ENCODE results near the gene PLXNC1. TPM values are rescaled to one million over a fixed set of nuclear protein-coding genes. Genes with fewer than 3 reads are reported as not detected.

The PLXNC1 gene
- total and polyA plus RNA-seq, 2 donors (not counting 1 experiment from before 2014, with no cell fraction given) = 15.1 to 86.9 TPM

- TF ChIP-seq, protein P1, sequence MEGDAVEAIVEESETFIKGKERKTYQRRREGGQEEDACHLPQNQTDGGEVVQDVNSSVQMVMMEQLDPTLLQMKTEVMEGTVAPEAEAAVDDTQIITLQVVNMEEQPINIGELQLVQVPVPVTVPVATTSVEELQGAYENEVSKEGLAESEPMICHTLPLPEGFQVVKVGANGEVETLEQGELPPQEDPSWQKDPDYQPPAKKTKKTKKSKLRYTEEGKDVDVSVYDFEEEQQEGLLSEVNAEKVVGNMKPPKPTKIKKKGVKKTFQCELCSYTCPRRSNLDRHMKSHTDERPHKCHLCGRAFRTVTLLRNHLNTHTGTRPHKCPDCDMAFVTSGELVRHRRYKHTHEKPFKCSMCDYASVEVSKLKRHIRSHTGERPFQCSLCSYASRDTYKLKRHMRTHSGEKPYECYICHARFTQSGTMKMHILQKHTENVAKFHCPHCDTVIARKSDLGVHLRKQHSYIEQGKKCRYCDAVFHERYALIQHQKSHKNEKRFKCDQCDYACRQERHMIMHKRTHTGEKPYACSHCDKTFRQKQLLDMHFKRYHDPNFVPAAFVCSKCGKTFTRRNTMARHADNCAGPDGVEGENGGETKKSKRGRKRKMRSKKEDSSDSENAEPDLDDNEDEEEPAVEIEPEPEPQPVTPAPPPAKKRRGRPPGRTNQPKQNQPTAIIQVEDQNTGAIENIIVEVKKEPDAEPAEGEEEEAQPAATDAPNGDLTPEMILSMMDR (conservative IDR thresholded peaks at IDR 0.05 in 1 of 2, IDR thresholded peaks at IDR 0.05 in 1 of 2; ENCODE audit: low read depth in 1 of 2, low read length in 2 of 2) = no peak
- TF ChIP-seq EZH2 (IDR thresholded peaks at IDR 0.05; ENCODE audit: low read length, missing control alignments) = no peak
- Histone ChIP-seq H3K9me3 (ENCODE audit: control insufficient read depth, insufficient read depth, low read depth, low read length) (no peaks in the 10 kb centered on the region), H3K27me3 (ENCODE audit: control insufficient read depth, insufficient read depth, low read length) (peaks cover 7% of the 10 kb centered on the region), H3K4me1 (ENCODE audit: control insufficient read depth, extremely low read depth, insufficient read depth, low read length) (no peaks in the 10 kb centered on the region), H3K79me2 (ENCODE audit: control insufficient read depth, insufficient read depth, low read length) (no peaks in the 10 kb centered on the region), H4K20me1 (ENCODE audit: control insufficient read depth, extremely low read depth, insufficient read depth, low read length) (no peaks in the 10 kb centered on the region), H2AFZ (ENCODE audit: low read length) (no peak overlapping the region), H3K4me3 (replicated peaks in 1 of 4; ENCODE audit: control extremely low read depth in 1 of 4, insufficient read depth in 1 of 4, low read depth in 3 of 4, low read length in 4 of 4) (no peak overlapping the region), H3K27ac (ENCODE audit: insufficient read depth, low read length) (no peak overlapping the region), H3K36me3 (ENCODE audit: control insufficient read depth, insufficient read depth, low read length) (no peaks in the 10 kb centered on the region), H3K9ac (ENCODE audit: insufficient read depth, low read length) (no peak overlapping the region), H3K4me2 (ENCODE audit: extremely low read depth, insufficient read depth, low read length) (no peak overlapping the region)
- DNase-seq (ENCODE audit: low read depth in 2 of 2) = no peak
Measured at GRCh38 chr12:94182986-94183707, 34.8 kb downstream of the PLXNC1 start.

DNA sequence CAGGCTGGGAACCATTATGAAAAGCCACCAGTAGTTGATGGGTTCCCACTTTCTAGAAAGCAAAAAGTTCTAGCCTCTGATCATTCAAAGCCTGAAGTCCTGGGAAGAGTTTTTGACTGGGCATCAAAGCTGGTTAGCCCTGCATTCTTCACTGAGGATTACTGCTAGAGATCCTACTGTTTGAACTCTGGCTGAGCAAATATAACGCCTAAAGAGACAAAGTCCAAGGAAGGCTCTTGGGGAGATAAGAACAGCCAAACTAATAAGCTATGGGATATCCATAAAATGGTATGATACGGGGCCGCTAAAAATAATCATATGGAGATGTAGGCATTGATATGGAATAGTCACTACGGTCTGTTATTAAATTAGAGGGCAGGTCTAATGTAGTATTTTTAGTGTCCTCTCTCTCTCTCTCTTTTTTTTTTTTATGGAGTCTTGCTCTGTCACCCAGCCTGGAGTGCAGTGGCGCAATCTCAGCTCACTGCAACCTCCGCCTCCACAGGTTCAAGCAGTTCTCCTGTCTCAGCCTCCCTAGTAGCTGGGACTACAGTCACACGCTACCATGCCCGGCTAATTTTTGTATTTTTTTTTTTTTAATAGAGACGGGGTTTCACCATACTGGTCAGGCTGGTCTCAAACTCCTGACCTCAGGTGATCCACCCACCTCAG, 35.5 kb downstream of the PLXNC1 start:
- no peak overlapping the region for H2AFZ ChIP-seq (ENCODE audit: low read length)
- H3K27ac ChIP-seq (ENCODE audit: insufficient read depth, low read length) = no peak overlapping the region
- no peak for DNase-seq (ENCODE audit: low read depth in 2 of 2)
- H3K9ac ChIP-seq (ENCODE audit: insufficient read depth, low read length) = no peak overlapping the region
- H3K4me3 ChIP-seq (replicated peaks in 1 of 4; ENCODE audit: control extremely low read depth in 1 of 4, insufficient read depth in 1 of 4, low read depth in 3 of 4, low read length in 4 of 4) = no peak overlapping the region
- no peaks in the 10 kb centered on the region for H4K20me1 ChIP-seq (ENCODE audit: control insufficient read depth, extremely low read depth, insufficient read depth, low read length)
- no peaks in the 10 kb centered on the region for H3K4me1 ChIP-seq (ENCODE audit: control insufficient read depth, extremely low read depth, insufficient read depth, low read length)
- no peaks in the 10 kb centered on the region for H3K9me3 ChIP-seq (ENCODE audit: control insufficient read depth, insufficient read depth, low read depth, low read length)
- no peaks in the 10 kb centered on the region for H3K36me3 ChIP-seq (ENCODE audit: control insufficient read depth, insufficient read depth, low read length)
- H3K4me2 ChIP-seq (ENCODE audit: extremely low read depth, insufficient read depth, low read length) = no peak overlapping the region
- peaks cover 7% of the 10 kb centered on the region for H3K27me3 ChIP-seq (ENCODE audit: control insufficient read depth, insufficient read depth, low read length)
- no peak for TF ChIP-seq EZH2 (IDR thresholded peaks at IDR 0.05; ENCODE audit: low read length, missing control alignments)
- TF ChIP-seq, protein P1 (conservative IDR thresholded peaks at IDR 0.05 in 1 of 2, IDR thresholded peaks at IDR 0.05 in 1 of 2; ENCODE audit: low read depth in 1 of 2, low read length in 2 of 2) = no peak
- H3K79me2 ChIP-seq (ENCODE audit: control insufficient read depth, insufficient read depth, low read length) = no peaks in the 10 kb centered on the region

DNA sequence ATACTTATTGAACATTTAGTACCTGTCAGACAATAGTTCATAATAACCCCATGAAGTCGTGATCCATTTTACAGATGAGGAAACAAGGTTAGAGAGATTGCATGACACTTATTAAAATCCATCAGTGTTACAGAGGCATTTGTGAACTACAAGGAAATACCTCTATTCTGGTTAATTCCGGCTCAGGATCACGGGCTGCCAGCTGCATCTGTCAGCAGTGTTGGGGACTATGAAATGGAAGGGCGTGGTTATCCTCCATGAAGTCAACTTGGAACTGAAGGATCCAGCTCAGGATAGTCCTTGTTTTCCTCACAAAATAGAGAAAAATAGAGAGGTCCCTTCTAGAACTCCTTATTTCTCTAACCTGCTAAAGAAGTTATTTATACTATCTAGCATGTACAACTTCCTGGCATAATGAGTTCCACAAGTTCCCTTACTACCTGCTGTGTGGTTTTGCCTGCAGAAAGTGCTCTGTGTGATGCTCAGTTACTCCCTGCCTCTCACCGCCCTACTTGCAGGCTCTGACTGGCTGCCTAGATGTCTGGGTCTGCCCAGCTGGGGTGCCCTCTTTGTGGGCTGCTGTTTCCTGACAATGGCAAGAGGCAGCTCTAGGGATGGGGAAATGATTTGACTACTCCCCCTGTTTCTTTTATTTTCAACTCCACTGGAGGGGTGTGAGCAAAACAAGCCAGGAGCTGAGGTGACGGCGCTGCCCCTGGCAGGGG, 36.8 kb downstream of the PLXNC1 start:
- no peaks in the 10 kb centered on the region for H4K20me1 ChIP-seq (ENCODE audit: control insufficient read depth, extremely low read depth, insufficient read depth, low read length)
- no peaks in the 10 kb centered on the region for H3K79me2 ChIP-seq (ENCODE audit: control insufficient read depth, insufficient read depth, low read length)
- H2AFZ ChIP-seq (ENCODE audit: low read length) = no peak overlapping the region
- no peak overlapping the region for H3K4me2 ChIP-seq (ENCODE audit: extremely low read depth, insufficient read depth, low read length)
- no peak for DNase-seq (ENCODE audit: low read depth in 2 of 2)
- H3K4me3 ChIP-seq (replicated peaks in 1 of 4; ENCODE audit: control extremely low read depth in 1 of 4, insufficient read depth in 1 of 4, low read depth in 3 of 4, low read length in 4 of 4) = no peak overlapping the region
- H3K9me3 ChIP-seq (ENCODE audit: control insufficient read depth, insufficient read depth, low read depth, low read length) = no peaks in the 10 kb centered on the region
- no peak for TF ChIP-seq EZH2 (IDR thresholded peaks at IDR 0.05; ENCODE audit: low read length, missing control alignments)
- TF ChIP-seq, protein P1 (conservative IDR thresholded peaks at IDR 0.05 in 1 of 2, IDR thresholded peaks at IDR 0.05 in 1 of 2; ENCODE audit: low read depth in 1 of 2, low read length in 2 of 2) = no peak
- no peaks in the 10 kb centered on the region for H3K4me1 ChIP-seq (ENCODE audit: control insufficient read depth, extremely low read depth, insufficient read depth, low read length)
- no peaks in the 10 kb centered on the region for H3K36me3 ChIP-seq (ENCODE audit: control insufficient read depth, insufficient read depth, low read length)
- H3K27me3 ChIP-seq (ENCODE audit: control insufficient read depth, insufficient read depth, low read length) = peaks cover 8% of the 10 kb centered on the region
- no peak overlapping the region for H3K9ac ChIP-seq (ENCODE audit: insufficient read depth, low read length)
- H3K27ac ChIP-seq (ENCODE audit: insufficient read depth, low read length) = no peak overlapping the region

All from fibroblast of lung (primary cell).